VCaP (cell line): ENCODE results near the gene RIGI.
A peak's percentile ranks its signal among the peaks of the same experiment; 100 is the strongest.
"Not testable (repeated sequence)": the region's sequence is repeated elsewhere in the genome, so short reads cannot be mapped to it uniquely, and the experiment has no call there.

Source experiments
- H3K27ac ChIP-seq: fragments of 450-650 bp; 2 replicates; pipeline ENCODE4 v1.5.1; 2017
- CTCF ChIP-seq: fragments of 450-650 bp; conservative IDR thresholded peaks from 2 replicates; pipeline ENCODE4 v1.5.1; 2017; ENCODE audit warnings: mild to moderate bottlenecking, moderate library complexity

RIGI gene

GRCh38 chr9:32550562-32551275 lies 24.7 kb upstream of the RIGI start:
- peak overlapping the region; percentile 91 for H3K27ac ChIP-seq
- peak; percentile 22; the same call in 1 of the 2 replicates for TF ChIP-seq CTCF

- peak overlapping the region; percentile 91 for H3K27ac ChIP-seq
- 0 out of 2 replicates have a peak, but pooled peaks have one; percentile 8 for TF ChIP-seq CTCF
Observed at GRCh38 chr9:32550150-32550561, 24.2 kb upstream of the RIGI start.

- H3K27ac ChIP-seq, result not testable (repeated sequence)
Observed at GRCh38 chr9:32548213-32548612, 22.2 kb upstream of the RIGI start.

- H3K27ac ChIP-seq, result no peak overlapping the region
- TF ChIP-seq CTCF, result no peak
Observed at GRCh38 chr9:32545884-32546283, 19.9 kb upstream of the RIGI start.

GRCh38 chr9:32543047-32543446 lies 17.1 kb upstream of the RIGI start:
- no peak for TF ChIP-seq CTCF
- H3K27ac ChIP-seq, result no peak overlapping the region

GRCh38 chr9:32533816-32534215 lies 7.8 kb upstream of the RIGI start:
- TF ChIP-seq CTCF, result no peak
- no peak overlapping the region for H3K27ac ChIP-seq

GRCh38 chr9:32533336-32533735 lies 7.3 kb upstream of the RIGI start:
- H3K27ac ChIP-seq, result no peak overlapping the region
- TF ChIP-seq CTCF, result no peak

GRCh38 chr9:32526707-32527048 lies 682 bp upstream of the RIGI start:
- peak; percentile 50 for TF ChIP-seq CTCF
- peak overlapping the region; percentile 82 for H3K27ac ChIP-seq
